Ovary (tissue), 3 donors: ENCODE results near the gene TPD52L2.

Source experiments
- CTCF ChIP-seq, 3 donors: fragments of 450-650 bp in 2 of 3; fragments of 200-600 bp in 1 of 3; IDR thresholded peaks; one replicate each; pipeline versions ENCODE4 v1.5.1 to v1.8.0; 2016 to 2022; ENCODE audit warnings: antibody characterized with exemption in 3 of 3, mild to moderate bottlenecking in 1 of 3
- EP300 ChIP-seq: sonication (generic); formaldehyde crosslinking; IDR thresholded peaks from one replicate; pipeline ENCODE4 v1.6.1; 2017; ENCODE audit warnings: antibody characterized with exemption
- POLR2A ChIP-seq: fragments of 450-650 bp; IDR thresholded peaks from one replicate; pipeline ENCODE4 v1.6.1; 2017; ENCODE audit warnings: antibody characterized with exemption, mild to moderate bottlenecking, moderate library complexity
- donor health status: DM: no; HTN: no; CAD: no.

- TF ChIP-seq CTCF (IDR thresholded peaks at IDR 0.05): no peak
- TF ChIP-seq EP300: no peak
- TF ChIP-seq POLR2A: no peak
Observed at GRCh38 chr20:63855363-63856097, 9.5 kb upstream of the TPD52L2 start.
